Activated T-helper 1 cell treated with Interleukin-2 at 50 U/mL for 16 hours (primary cell): ENCODE measurements around the gene RETREG1.

Source experiments
- DNase-seq: peaks from one replicate; pipeline ENCODE4 v3.0.0-alpha.2; 2020; ENCODE audit warnings: low read depth

RETREG1 gene

DNA sequence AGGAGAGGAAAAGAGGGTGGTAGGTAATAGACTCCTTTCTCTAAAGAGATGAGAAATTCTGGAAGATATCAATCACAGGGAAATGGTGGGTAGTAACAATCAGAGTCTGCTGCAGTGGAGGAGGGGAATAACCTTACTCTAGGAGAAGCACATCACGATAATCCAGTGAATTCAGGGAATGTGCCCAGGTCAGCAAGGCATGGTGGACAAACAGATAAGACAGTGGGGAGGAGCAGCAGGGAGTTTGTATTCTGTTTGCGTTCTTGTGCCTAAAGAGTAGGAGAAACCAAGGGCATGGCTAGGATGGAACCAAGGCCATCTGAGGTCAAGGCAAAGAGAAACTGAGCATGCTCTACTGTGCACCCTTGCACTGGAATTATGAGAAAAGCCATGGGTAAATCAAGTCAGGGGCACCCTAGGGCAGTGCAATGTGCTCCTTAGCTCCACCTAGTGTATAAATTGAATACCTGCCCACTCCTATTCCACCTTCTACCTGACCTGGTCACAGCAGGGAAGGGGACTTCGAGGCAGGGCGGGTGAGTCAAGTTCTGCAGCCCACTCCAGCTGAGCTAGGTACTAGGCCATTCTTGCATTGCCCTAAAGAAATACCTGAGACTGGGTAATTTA lies 31.6 kb downstream of the RETREG1 start:
- DNase-seq, result no peak

- no peak for DNase-seq
Measured at GRCh38 chr5:16582081-16582480, 34.7 kb downstream of the RETREG1 start.

DNA sequence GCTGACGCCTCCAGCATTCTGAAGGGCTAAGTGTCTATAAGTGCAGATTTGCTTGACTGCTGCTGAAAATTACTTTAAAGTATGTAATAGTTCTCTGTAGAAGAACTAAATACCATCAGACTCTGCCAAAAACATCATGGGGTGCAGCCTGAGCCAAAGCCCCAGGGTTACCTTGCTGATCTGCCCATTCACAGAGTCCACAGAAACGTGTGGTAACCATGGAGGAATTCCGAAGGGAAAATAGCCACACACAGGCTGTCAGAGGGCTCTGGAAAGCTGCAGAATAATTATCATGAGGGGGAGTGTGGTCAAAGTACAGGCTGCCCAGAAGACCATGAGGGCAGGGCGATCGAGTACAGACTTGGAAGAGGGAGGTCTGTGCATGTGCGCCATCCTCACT lies 36.4 kb downstream of the RETREG1 start:
- DNase-seq, result no peak

- no peak for DNase-seq
Measured at GRCh38 chr5:16579142-16579847, 37.5 kb downstream of the RETREG1 start.

- DNase-seq, result no peak
Measured at GRCh38 chr5:16578474-16578883, 38.3 kb downstream of the RETREG1 start.

DNA sequence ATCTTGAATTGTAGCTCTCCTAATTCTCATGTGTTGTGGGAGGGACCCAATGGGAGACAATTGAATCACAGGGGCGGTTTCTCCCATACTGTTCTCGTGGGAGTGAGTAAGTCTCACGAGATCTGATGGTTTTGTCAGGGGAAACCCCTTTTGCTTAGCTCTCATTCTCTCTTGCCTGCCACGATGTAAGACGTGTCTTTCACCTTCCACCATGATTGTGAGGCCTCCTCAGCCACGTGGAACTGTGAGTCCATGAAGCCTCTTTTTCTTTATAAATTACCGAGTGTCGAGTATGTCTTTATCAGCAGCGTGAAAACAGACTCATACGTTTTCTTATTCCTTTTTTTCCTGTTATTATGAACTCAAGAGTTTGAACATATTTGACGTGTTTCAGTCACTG lies 39.1 kb downstream of the RETREG1 start:
- DNase-seq, result no peak

DNA sequence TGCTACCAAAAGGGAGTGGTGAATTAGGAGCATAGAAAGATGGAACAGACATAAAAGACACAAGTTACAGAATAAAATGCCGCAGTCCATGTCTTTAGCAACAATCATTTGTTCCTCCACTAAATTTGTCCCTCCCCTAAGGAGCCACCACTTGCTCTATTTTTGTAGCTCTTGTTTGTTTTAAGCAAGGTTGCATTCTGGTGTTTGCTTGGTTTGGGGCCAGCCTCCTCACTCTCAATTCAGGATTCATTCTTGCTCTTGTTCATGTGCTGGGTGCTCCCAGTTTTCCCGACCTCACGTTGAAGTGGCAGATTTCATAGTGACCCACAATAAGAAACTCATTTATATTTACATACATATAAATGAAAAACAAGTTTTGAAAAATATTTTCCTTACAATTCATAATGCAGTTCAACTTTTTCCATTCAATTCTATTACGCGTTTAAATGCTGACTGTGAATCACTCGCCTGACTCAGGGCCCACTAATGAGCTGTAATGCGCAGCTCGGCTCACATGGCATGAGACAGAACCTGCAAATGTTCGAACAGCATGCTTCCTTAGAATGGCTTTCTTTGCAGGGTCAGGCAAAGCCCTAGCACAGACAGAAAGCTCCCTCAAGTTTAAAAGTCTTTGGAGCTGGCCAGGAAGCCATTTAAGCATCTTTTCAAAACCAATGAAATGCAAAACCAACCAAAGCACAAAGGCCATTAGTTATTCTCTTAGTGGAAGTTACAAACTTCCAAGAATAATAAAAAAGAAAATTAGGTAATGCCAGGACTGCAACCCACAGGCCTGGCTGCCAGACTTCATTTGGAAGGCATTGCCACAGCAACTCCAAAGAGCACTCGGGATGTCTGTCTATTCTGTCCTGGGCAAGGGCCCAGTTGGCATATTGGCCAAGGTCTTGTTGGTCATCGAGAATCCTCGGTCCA lies 41.7 kb downstream of the RETREG1 start:
- no peak for DNase-seq

DNA sequence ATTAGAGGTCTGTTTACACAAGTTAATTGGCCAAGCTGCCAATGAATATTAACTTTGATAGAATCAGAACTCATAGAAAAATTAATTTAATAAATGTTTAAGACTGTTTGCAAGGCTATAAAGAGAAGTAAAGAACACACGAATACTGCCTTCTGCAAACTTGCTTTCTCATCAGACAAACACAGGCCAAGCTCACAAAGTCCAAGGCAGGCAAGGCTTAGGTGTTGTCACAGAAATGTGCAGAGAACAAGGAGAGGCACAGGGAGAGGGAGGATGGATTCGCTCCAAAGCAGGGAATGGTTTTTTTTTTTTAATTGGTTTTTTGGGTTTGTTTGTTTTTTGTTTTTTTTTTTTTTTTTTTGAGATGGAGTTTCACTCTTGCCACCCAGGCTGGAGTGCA lies 43.4 kb downstream of the RETREG1 start:
- DNase-seq, result no peak

DNA sequence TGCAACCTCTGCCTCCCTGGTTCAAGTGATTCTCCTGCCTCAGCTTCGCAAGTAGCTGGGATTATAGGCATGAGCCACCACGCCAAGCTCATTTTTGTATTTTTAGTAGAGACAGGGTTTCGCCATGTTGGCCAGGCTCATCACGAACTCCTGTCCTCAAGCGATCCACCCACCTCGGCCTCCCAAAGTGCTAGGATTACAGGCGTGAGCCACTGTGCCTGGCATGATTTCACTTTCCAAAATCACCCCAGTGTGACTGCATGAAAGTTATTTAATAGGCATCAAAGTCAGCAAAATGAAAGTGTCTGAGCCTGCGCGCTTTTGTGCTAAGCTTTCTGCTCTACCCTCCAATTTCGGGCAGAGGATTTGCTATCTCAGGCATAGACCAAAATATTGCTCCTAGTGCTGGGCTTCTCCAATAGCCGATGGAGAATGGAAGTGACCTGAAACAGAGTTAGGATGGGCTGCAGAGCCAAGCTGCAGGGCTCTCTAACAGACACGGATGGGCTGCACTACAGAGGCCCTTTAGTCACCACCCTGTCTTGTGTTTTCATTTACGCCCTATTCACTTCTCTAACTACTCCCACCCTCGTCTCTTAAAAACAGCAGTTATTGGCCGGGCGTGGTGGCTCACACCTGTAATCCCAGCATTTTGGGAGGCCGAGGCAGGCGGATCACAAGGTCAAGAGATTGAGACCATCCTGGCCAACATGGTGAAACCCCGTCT lies 44.3 kb downstream of the RETREG1 start:
- DNase-seq, result no peak

GRCh38 chr5:16571016-16571415 lies 45.8 kb downstream of the RETREG1 start:
- DNase-seq, result no peak

GRCh38 chr5:16570121-16570815 lies 46.5 kb downstream of the RETREG1 start:
- DNase-seq, result no peak

GRCh38 chr5:16568875-16569580 lies 47.8 kb downstream of the RETREG1 start:
- no peak for DNase-seq

DNA sequence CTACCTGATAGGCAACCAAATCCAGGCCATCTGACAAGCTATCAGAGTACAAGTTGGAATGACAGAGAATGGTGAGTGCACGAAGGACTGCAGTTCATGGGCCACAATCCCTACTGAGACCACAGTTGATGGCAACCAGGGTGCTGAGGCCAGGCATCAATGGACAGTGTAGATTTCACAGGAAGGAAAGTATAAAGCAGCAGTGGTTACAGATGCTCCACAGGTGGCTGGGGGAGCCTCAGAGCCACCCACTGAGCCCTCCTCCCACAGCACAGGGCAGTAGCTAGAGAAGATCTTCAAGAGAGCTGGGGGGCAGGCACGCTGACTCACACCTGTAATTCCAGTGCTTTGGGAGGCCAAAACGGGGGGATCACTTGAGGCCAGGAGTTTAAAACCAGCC lies 49.4 kb downstream of the RETREG1 start:
- DNase-seq, result no peak

DNA sequence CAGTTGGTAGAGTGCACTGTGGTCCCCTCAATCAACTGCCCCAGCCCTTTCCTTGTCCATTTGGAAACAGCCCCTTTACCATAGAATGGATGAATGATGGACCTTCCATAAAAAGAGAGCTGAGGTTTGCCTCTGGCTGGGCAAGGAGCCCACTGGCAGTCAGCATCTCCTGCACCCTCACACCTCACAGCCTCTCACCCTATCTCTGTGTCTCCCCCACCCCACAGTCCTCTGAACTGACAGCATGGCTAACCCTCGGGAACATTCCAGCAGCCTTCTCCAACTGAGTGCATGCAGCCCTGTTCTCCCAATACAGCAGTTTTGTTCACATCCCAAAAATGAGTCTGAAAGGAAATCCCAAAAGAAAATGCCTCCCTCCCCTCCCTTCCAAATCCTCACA lies 51.7 kb downstream of the RETREG1 start:
- no peak for DNase-seq

GRCh38 chr5:16564248-16564867 lies 52.4 kb downstream of the RETREG1 start:
- no peak for DNase-seq

GRCh38 chr5:16563686-16564085 lies 53.1 kb downstream of the RETREG1 start:
- no peak for DNase-seq

DNA sequence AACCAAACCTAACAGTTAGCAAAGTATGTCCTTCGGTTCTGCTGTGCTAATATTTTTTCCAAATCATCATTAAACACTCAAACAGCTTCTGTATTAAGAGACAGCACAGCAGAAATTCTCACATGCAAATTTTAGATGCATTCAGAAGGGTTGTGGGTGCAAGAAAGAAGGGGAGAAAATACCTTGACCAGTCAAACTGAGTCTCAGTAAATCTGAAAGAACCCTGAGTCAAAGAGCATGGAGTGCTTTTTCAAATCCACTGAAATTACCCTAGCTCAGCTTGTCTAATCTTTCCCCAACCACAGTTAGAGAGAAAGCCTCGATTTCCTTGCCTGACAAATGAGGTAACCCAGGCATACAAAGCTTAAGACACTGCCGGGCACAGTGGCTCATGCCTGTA lies 55.1 kb downstream of the RETREG1 start:
- no peak for DNase-seq

DNA sequence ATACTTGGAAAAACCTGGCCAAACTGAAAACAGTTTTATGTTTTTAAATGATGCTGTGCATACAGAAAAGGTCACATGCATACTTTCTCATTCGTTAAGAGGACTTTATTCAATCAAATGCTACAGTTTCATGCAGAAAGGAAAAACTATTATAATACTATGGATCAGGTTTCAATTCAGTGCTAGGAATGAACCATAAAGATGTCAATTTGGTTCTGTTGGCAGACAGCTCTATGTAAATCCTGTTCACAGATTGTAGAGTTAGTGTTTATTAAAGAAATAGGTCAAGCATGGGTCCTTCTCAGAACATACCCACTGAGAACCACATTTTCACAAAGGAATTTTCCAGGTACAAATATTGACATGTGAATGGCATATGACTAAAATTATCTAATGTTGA lies 57.1 kb downstream of the RETREG1 start:
- DNase-seq, result no peak

DNA sequence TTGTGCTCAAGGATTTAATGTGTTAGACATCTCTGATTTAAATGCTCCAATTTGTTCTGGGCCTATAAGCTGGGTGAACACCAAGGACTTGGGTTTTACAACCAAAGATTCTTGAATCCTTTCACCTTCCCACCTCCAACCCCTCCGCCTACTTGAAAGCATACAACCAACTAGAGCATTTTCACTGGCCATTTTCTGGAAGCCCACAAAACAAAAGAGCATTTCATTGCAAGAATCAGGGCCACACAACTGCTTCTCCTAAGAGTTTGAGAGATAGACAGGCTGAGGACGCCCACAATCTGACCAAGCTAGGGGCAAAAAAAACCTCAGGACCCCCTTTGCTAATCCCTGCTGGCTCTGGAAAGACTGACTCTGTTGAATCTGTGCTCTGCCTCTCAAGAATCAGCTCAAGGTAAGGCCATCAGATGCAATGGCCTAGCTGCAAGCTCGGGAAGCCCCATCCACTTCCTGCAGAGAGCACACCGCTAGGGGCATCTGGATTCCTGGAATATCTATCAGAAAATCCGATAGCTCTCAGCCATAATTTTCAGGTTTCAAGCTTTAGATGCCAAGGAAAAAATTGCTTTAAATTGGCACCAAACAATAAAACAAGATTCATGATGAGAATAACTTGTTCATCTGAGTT lies 57.7 kb downstream of the RETREG1 start:
- DNase-seq, result no peak

- no peak for DNase-seq
Measured at GRCh38 chr5:16557477-16557876, 59.3 kb downstream of the RETREG1 start.
